Transverse colon (tissue), 4 donors: ENCODE data around the gene CIAO2A. TPM values are rescaled to one million over a fixed set of nuclear protein-coding genes. Genes with fewer than 3 reads are reported as not detected.
"Not testable (repeated sequence)": the region's sequence is repeated elsewhere in the genome, so short reads cannot be mapped to it uniquely, and the experiment has no call there.

Experiments used
- DNase-seq: peaks from one replicate; pipeline ENCODE4 v3.0.0-alpha.2; 2019
- H3K27ac ChIP-seq, 4 donors: fragments of 200-600 bp; sonication (generic); 2 replicates each; pipeline ENCODE4 v1.5.1; 2016 to 2018; ENCODE audit warnings: inconsistent platforms in 4 of 4
- H3K27me3 ChIP-seq: fragments of 200-600 bp; sonication (generic); 2 replicates; pipeline ENCODE4 v1.5.1; 2017; ENCODE audit warnings: inconsistent platforms
- H3K36me3 ChIP-seq, 4 donors: fragments of 200-600 bp; sonication (generic); 2 replicates each; pipeline ENCODE4 v1.5.1; 2017 to 2019; ENCODE audit warnings: inconsistent platforms in 4 of 4
- H3K4me1 ChIP-seq, 4 donors: fragments of 200-600 bp; sonication (generic); 2 replicates each; pipeline ENCODE4 v1.5.1; 2017 to 2020; ENCODE audit warnings: inconsistent platforms in 4 of 4
- H3K4me3 ChIP-seq, 4 donors: fragments of 200-600 bp; sonication (generic); 1 replicate in 1 of 4; 2 replicates in 3 of 4; pipeline versions ENCODE4 v1.5.1 to v1.6.1; 2017 to 2019; ENCODE audit warnings: inconsistent platforms in 4 of 4
- H3K9me3 ChIP-seq, 2 donors: fragments of 200-600 bp; sonication (generic); 2 replicates each; pipeline ENCODE4 v1.5.1; 2017 to 2019; ENCODE audit warnings: inconsistent platforms in 2 of 2
- CTCF ChIP-seq, 5 experiments: fragments of 200-600 bp in 3 of 5; fragments of 450-650 bp in 2 of 5; sonication (generic) in 3 of 5; IDR thresholded peaks; 1 replicate in 2 of 5; 2 replicates in 3 of 5; pipeline ENCODE4 v1.5.1; 2016 to 2017; ENCODE audit warnings: antibody characterized with exemption in 5 of 5, inconsistent platforms in 3 of 5, mild to moderate bottlenecking in 2 of 5, moderate library complexity in 1 of 5
- EP300 ChIP-seq: sonication (generic); formaldehyde crosslinking; IDR thresholded peaks from one replicate; pipeline ENCODE4 v1.6.1; 2017; ENCODE audit warnings: antibody characterized with exemption, low read depth
- POLR2A ChIP-seq: fragments of 450-650 bp; IDR thresholded peaks from one replicate; pipeline ENCODE4 v1.6.1; 2016; ENCODE audit warnings: antibody characterized with exemption, mild to moderate bottlenecking, moderate library complexity
- POLR2AphosphoS5 ChIP-seq, 3 donors: sonication (generic); formaldehyde crosslinking; IDR thresholded peaks; one replicate each; pipeline ENCODE4 v1.6.1; 2016; ENCODE audit warnings: antibody characterized with exemption in 3 of 3
- WGBS, 2 donors: methylation state at CpG; one replicate each; pipeline ENCODE4 v1.1.5; 2018; ENCODE audit warnings: low coverage in 1 of 2; 5-methylcytosine and 5-hydroxymethylcytosine counted together
- in situ Hi-C, 4 donors: fragments of 200-750 bp; cut with MboI; loops; one replicate each; pipeline versions ENCODE4 v1.15.0 to v1.15.1; 2017; ENCODE audit warnings: low sequenced_read_pairs in 3 of 4, low pct_ligation_motif_present in 1 of 4, low pct_unique_long_range_greater_than_20kb in 1 of 4
- intact Hi-C: fragments of 100-400 bp; cut with DNase I; formaldehyde crosslinking; loops from one replicate; pipeline ENCODE4 v1.15.1; 2023; ENCODE audit warnings: low total_unique reads
- total RNA-seq, 4 donors: library from RNA; depleted of rRNA; stranded (reverse); fragments of >200 nt; gene quantifications; one replicate each; pipeline ENCODE4 v1.1.0, GENCODE V29; 2016

CIAO2A gene
- total RNA-seq, 4 donors from 2014 or later = 28.1 to 160 (median 104) TPM

DNA sequence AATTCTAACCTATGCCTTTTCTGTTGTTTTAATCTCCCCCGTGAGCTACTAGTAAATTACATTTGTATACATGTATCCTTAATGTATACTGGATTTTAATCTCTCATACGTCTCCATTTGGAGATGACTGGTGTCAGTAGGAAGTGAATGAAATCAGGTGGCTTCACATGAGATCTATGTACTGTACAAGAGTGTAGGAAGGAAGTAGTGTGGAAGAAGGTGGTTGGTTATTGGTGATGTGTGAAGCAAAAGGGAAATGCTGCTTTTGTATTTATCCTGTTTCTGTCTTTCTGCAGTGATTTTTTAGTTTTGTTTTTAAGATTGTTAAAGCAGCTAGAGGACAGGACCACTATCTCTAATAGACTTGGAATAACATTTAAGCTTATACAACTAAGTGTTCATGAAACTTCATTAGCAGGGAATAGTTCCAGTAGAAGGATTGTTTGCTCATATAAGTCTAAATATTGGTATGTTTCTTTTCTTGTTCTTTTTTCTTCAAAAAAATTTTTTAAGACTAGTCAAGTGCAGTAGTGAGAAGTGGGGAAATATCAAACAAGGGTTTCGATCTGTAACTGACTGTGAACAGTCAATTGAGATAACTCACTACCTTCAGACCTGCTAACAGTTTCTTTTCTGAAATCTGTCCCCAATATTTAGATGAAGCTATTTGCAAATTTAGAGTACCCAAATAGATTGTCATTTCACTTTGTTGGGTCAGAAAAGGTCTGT lies 17.5 kb upstream of the CIAO2A start:
- intact Hi-C loops (no loop called here), in situ Hi-C loops (no loop called here)
- no peaks in the 10 kb centered on the region for H3K27me3 ChIP-seq
- DNase-seq = no peak
- H3K4me3 ChIP-seq = no peak overlapping the region
- no peak overlapping the region for H3K27ac ChIP-seq
- WGBS, 2 donors = 81 to 85% methylated on average over 3 of the region's 3 CpGs
- no peak for TF ChIP-seq CTCF (IDR thresholded peaks at IDR 0.05)
- TF ChIP-seq POLR2AphosphoS5 (IDR thresholded peaks at IDR 0.05) = no peak
- no peak for TF ChIP-seq EP300
- TF ChIP-seq POLR2A = no peak
- peaks cover 0 to 30% (median 13%) of the 10 kb centered on the region in 4 donors for H3K36me3 ChIP-seq
- H3K4me1 ChIP-seq = peaks cover 3 to 18% (median 5%) of the 10 kb centered on the region in 4 donors
- H3K9me3 ChIP-seq = no peaks in the 10 kb centered on the region

DNA sequence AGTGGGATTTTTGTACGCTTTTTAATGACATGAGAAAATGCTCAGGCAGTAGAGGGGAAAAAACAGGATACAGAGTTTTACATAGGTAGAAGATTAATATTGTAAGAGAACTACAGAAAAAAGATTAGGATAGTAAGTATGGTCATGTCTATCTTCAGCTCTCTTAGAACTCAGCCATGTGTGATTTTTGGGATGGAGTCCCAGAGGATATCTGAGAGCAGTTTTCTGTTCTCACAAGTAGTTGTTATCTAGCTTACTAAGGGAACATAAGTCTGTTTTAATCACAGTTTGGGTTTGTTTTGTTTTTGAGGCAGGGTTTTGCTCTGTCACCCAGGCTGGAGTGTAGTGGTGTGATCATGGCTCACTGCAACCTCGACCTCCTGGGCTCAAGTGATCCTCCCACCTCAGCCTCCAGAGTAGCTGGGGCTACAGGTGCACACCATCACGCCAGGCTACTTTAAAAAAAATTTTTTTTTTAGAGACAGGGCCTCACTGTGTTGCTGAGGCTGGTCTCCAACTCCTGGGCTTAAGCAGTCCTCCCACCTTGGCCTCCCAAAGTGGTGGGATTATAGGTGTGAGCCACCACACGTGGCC lies 16.6 kb upstream of the CIAO2A start:
- H3K27ac ChIP-seq, H3K27me3 ChIP-seq, H3K4me3 ChIP-seq, DNase-seq, intact Hi-C loops, H3K9me3 ChIP-seq, in situ Hi-C loops: not testable (repeated sequence)
- Histone ChIP-seq H3K36me3 (peaks cover 0 to 21% (median 10%) of the 10 kb centered on the region in 4 donors), H3K4me1 (peaks cover 3 to 27% (median 9%) of the 10 kb centered on the region in 4 donors)
- WGBS, 2 donors = 91 to 100% methylated on average over 1 to 4 of the region's 4 CpGs

DNA sequence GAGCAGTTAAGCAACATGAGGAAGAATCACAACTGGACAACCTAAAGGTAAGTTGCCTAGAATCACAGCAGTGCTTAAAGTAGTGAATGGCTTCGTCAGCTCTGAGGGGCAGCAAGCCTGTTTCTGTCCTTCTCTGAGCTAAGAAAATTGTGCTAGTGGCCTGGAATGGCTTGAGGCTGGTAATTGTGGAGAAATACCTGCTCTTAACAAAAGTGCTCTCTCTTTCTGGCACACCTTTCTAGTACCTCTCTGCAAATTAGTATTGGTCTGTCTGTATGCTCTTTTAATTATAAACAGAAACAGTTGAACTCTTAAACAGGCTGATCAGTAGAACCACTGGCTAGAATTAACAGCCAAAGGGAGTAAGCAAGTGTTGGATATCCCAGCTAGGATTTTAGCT lies 13.7 kb upstream of the CIAO2A start:
- intact Hi-C loops (no loop called here), in situ Hi-C loops (no loop called here)
- Histone ChIP-seq H3K4me3 (no peak overlapping the region), H3K36me3 (no peaks in the 10 kb centered on the region), H3K9me3 (no peaks in the 10 kb centered on the region), H3K4me1 (peaks cover 3 to 32% (median 11%) of the 10 kb centered on the region in 4 donors), H3K27me3 (no peaks in the 10 kb centered on the region), H3K27ac (no peak overlapping the region)
- 75 to 80% methylated on average over 1 of the region's 1 CpG for WGBS, 2 donors
- TF ChIP-seq POLR2AphosphoS5 (IDR thresholded peaks at IDR 0.05) (no peak), CTCF (IDR thresholded peaks at IDR 0.05) (no peak), EP300 (no peak), POLR2A (no peak)
- DNase-seq = no peak

GRCh38 chr15:64105113-64105704 lies 11.6 kb upstream of the CIAO2A start:
- TF ChIP-seq POLR2AphosphoS5 (IDR thresholded peaks at IDR 0.05) = peak in 2 of 3 donors; percentile 24 to 49
- no peak for TF ChIP-seq POLR2A
- no peak for DNase-seq
- intact Hi-C loops (no loop called here), in situ Hi-C loops (no loop called here)
- H3K4me3 ChIP-seq = no peak overlapping the region
- WGBS, 2 donors = 71 to 78% methylated on average over 5 to 9 of the region's 9 CpGs
- peak overlapping the region; percentile 14 to 69 (median 40) for H3K27ac ChIP-seq
- no peaks in the 10 kb centered on the region for H3K36me3 ChIP-seq
- peaks cover 3 to 35% (median 10%) of the 10 kb centered on the region in 4 donors for H3K4me1 ChIP-seq
- H3K27me3 ChIP-seq = no peaks in the 10 kb centered on the region
- H3K9me3 ChIP-seq = no peaks in the 10 kb centered on the region

GRCh38 chr15:64102497-64102896 lies 8.9 kb upstream of the CIAO2A start:
- Histone ChIP-seq H3K27me3 (no peaks in the 10 kb centered on the region), H3K9me3 (no peaks in the 10 kb centered on the region), H3K27ac (no peak overlapping the region), H3K36me3 (no peaks in the 10 kb centered on the region), H3K4me3 (no peak overlapping the region), H3K4me1 (peaks cover 11 to 62% (median 21%) of the 10 kb centered on the region in 4 donors)
- in situ Hi-C loops (no loop called here), intact Hi-C loops (no loop called here)
- DNase-seq = no peak
- 99% methylated on average over 2 of the region's 2 CpGs; no CpG with 5 or more reads in 1 of the 2 donors for WGBS, 2 donors
- no peak for TF ChIP-seq POLR2AphosphoS5 (IDR thresholded peaks at IDR 0.05)
- no peak for TF ChIP-seq EP300
- TF ChIP-seq POLR2A = no peak
- TF ChIP-seq CTCF (IDR thresholded peaks at IDR 0.05) = no peak
